Erythroblast (primary cell): ENCODE results near the gene SYT9.

ENCODE experiments used
- GATA1 ChIP-seq: IDR thresholded peaks from 2 replicates; pipeline ENCODE4 v1.6.1; 2011; ENCODE audit warnings: low read depth, mild to moderate bottlenecking, control low read depth, low read length, moderate library complexity
- POLR2A ChIP-seq: IDR thresholded peaks from 2 replicates; pipeline ENCODE4 v1.6.1; 2011; ENCODE audit warnings: mild to moderate bottlenecking, low read length

- no peak for TF ChIP-seq GATA1
- no peak for TF ChIP-seq POLR2A
These were observed 166.4 kb downstream of the SYT9 start for GRCh38 chr11:7418061-7418460.
